Aorta (tissue), 5 donors: ENCODE results near the gene NRAP. TPM values are rescaled to one million over a fixed set of nuclear protein-coding genes. Genes with fewer than 3 reads are reported as not detected.

Experiments
- ATAC-seq: fragments of 200-7000 bp; cut with Tn5 transposase; one replicate; pipeline ENCODE4 v1.9.1; 2022; ENCODE audit warnings: moderate library complexity; ENCODE audit not compliant: low FRiP score
- DNase-seq, 2 donors: peaks; one replicate each; pipeline ENCODE4 v3.0.0-alpha.2; 2020
- H3K27ac ChIP-seq, 2 donors: one replicate each; pipeline ENCODE4 v1.5.1; 2013; ENCODE audit warnings: low read length in 2 of 2, mild to moderate bottlenecking in 2 of 2, moderate library complexity in 2 of 2, control low read depth in 1 of 2, inconsistent platforms in 1 of 2, low read depth in 1 of 2
- H3K27me3 ChIP-seq, 2 donors: one replicate each; pipeline ENCODE4 v1.6.1; 2013; ENCODE audit warnings: control low read depth in 1 of 2, low read length in 1 of 2, mild to moderate bottlenecking in 1 of 2, moderate library complexity in 1 of 2; ENCODE audit not compliant: insufficient read depth in 2 of 2, control insufficient read depth in 1 of 2
- H3K36me3 ChIP-seq, 2 donors: one replicate each; pipeline ENCODE4 v1.6.1; 2013; ENCODE audit warnings: control low read depth in 1 of 2, low read length in 1 of 2, mild to moderate bottlenecking in 1 of 2; ENCODE audit not compliant: insufficient read depth in 2 of 2, control insufficient read depth in 1 of 2
- H3K4me1 ChIP-seq, 2 donors: one replicate each; pipeline ENCODE4 v1.6.1; 2013; ENCODE audit warnings: low read length in 2 of 2, control low read depth in 1 of 2, mild to moderate bottlenecking in 1 of 2, moderate library complexity in 1 of 2; ENCODE audit not compliant: insufficient read depth in 2 of 2, control insufficient read depth in 1 of 2
- H3K4me3 ChIP-seq, 2 donors: one replicate each; pipeline ENCODE4 v1.5.1; 2013; ENCODE audit warnings: low read length in 2 of 2, control low read depth in 1 of 2, mild to moderate bottlenecking in 1 of 2
- H3K9me3 ChIP-seq: one replicate; pipeline ENCODE4 v1.6.1; 2013; ENCODE audit warnings: mild to moderate bottlenecking, low read length; ENCODE audit not compliant: control insufficient read depth
- WGBS, 2 donors: extraction: QIAGEN DNeasy Blood & Tissue Kit; methylation state at CpG; one replicate each; pipeline ENCODE4 v1.1.7; 2013; 5-methylcytosine and 5-hydroxymethylcytosine counted together
- intact Hi-C, 2 donors: fragments of 100-400 bp; cut with DNase I; formaldehyde crosslinking; loops; one replicate each; pipeline versions ENCODE4 v1.14.2 to v1.15.0; 2022
- polyA plus RNA-seq, 2 donors: library from polyadenylated mRNA; stranded (reverse); fragments of 200-250 nt; gene quantifications; one replicate each; pipeline ENCODE4 v1.2.3, GENCODE V29; 2013
- total RNA-seq, 2 donors: library from RNA; stranded (reverse); fragmentation: NEBNext Ultra II Directional; extraction: Animal tissue kit (Norgen Biotek cat#: 25700); gene quantifications; one replicate each; pipeline ENCODE4 v1.2.1, GENCODE V29; 2021
- donor health status: healthy with polysubstance abuse.
- donor health status: Bipolar disorder and iron deficiency.
- donor health status: DM: no; HTN: no; CAD: no.
- donor health status: DM: no; HTN: no; CAD: no.
- donor health status: DM: yes; HTN: yes; CAD: no.

The NRAP gene
- total and polyA plus RNA-seq, 4 donors = 0.03 to 0.88 TPM; not detected in 2

DNA sequence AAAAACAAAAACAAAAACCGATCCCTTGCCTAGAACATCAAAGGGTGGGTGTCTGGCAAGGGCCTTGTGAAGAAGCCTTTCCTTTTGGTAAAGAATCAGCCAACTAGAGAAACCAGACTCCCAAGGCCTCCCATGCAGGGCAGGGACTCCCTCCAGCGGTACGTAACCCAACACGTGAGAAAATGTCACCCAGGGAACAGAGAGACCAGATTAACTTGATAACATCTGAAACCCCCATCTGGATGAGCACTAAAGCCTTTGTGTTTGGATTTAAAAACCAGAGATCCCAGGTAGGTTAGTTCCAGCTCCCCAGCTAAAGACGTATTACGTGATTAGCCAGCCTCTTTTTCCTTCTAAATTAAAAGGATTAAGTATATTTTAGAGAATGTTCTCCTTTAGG lies 114.0 kb downstream of the NRAP start:
- Histone ChIP-seq H3K36me3 (no peaks in the 10 kb centered on the region), H3K4me1 (no peaks in the 10 kb centered on the region), H3K9me3 (no peaks in the 10 kb centered on the region), H3K4me3 (no peak overlapping the region), H3K27me3 (peaks cover 0 to 2% of the 10 kb centered on the region in 2 donors), H3K27ac (no peak overlapping the region)
- DNase-seq = no peak
- intact Hi-C loops = no loop called here
- no peak for ATAC-seq
- 88% methylated on average over 6 of the region's 6 CpGs for WGBS, 2 donors

DNA sequence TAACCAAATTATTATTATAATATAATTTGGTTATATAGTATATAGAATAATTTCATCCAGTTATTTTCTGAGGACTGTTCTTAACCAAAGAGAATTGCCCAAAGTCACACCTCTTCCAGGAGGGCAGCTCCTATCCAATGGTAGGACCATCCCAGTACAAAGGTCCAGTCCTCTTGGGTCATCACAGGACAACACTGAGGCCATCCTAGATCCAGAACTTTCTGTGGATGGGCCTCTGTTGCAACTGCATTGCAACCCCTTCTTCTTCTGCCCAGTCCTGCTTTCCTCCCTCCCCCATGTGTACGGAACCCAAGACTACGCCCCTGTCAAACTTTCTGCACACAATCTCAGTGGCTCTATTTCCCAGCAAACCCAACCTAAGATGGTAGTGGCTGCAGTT lies 116.4 kb downstream of the NRAP start:
- no peak for ATAC-seq
- Histone ChIP-seq H3K27me3 (no peaks in the 10 kb centered on the region), H3K9me3 (no peaks in the 10 kb centered on the region), H3K4me3 (no peak overlapping the region), H3K4me1 (no peaks in the 10 kb centered on the region), H3K36me3 (no peaks in the 10 kb centered on the region), H3K27ac (no peak overlapping the region)
- DNase-seq = no peak
- intact Hi-C loops = no loop called here
- 95% methylated on average over 2 of the region's 2 CpGs for WGBS, 2 donors

DNA sequence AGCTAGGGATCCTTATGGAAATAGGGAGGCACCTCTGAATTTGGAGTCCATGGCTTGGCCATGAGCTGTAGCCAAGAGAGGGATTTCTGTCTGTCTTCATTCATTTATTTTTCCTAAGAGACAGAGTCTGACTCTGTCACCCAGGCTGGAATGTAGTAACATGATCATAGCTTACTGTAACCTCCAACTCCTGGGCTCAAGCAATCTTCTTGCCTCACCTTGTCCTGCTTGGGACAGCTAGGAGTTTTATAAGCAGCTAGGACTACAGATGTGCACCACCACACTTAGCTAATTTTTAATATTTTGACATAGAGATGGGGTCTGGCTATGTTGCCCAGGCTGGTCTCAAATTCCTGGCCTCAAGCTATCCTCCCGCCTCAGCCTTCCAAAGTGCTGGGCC lies 119.4 kb downstream of the NRAP start:
- no peaks in the 10 kb centered on the region for H3K36me3 ChIP-seq
- WGBS, 2 donors = 95 to 97% methylated on average over 1 of the region's 1 CpG
- intact Hi-C loops = no loop called here
- ATAC-seq (no peak), DNase-seq (no peak)
- no peaks in the 10 kb centered on the region for H3K4me1 ChIP-seq
- no peaks in the 10 kb centered on the region for H3K9me3 ChIP-seq
- H3K4me3 ChIP-seq = no peak overlapping the region
- no peak overlapping the region for H3K27ac ChIP-seq
- no peaks in the 10 kb centered on the region for H3K27me3 ChIP-seq

DNA sequence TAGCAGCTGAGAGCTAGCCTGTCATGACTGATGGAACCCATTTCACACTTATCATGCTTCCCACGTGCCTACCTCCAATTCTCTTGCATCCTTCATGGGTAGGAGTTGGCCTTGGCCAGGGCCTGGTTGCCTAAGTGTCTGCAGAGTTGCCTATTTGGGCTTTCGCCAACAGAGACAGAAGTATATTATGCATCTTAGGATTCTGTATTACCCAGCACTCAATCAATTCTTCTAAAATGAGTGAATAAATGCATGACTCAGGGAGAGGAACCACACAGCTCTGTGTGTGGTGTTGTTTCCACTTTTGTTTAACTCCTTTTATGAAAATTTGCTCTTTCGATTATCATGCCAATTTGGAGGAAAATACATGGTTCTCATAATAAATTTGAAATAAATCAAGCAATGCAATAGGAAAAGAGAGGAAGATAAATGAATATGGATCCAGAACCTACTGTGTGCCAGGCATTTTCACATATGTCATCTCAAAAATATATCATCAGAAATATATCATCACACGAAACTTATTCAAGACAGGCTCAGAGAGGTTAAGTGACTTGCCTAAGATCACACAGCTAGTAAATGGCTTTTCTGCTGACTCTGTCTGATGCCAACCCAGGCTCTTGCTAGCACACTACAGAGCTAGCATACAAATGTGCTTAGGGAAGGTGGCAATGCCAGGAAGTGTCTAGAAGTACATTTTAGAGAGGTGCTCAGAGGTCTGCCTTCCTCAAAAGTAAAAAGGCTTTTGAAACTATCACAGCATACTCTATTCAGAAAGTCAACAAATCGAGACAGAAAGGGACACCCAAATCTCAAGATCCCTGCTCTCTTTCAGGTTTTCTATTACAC lies 120.5 kb downstream of the NRAP start:
- WGBS, 2 donors = 83 to 85% methylated on average over 5 of the region's 5 CpGs
- Histone ChIP-seq H3K27ac (no peak overlapping the region), H3K36me3 (no peaks in the 10 kb centered on the region), H3K4me1 (no peaks in the 10 kb centered on the region), H3K27me3 (no peaks in the 10 kb centered on the region), H3K4me3 (no peak overlapping the region), H3K9me3 (no peaks in the 10 kb centered on the region)
- ATAC-seq (no peak), DNase-seq (peak in 1 of 2 donors; percentile 38)
- intact Hi-C loops = no loop called here

DNA sequence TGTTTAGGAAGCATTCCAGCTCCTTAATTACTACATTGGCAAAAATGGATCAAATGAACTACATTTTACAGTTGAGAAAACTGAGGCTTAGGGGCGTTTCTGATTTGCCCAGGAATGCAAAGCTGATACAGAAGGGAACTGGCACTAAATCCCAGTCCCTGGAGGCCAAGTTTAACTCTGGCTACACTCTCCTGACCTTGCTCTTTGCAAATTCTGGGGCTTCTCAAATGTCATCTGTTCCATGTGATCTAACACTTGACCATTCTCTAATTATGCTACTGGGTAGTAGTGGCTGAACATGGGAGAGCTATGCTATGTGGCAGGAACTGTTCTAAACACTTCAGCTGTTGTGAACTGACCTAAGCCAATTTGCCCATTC lies 122.3 kb downstream of the NRAP start:
- intact Hi-C loops = no loop called here
- Histone ChIP-seq H3K27me3 (no peaks in the 10 kb centered on the region), H3K4me1 (no peaks in the 10 kb centered on the region), H3K4me3 (no peak overlapping the region), H3K36me3 (no peaks in the 10 kb centered on the region), H3K9me3 (no peaks in the 10 kb centered on the region), H3K27ac (no peak overlapping the region)
- WGBS, 2 donors = 34 to 39% methylated on average over 1 of the region's 1 CpG
- no peak for DNase-seq
- ATAC-seq = no peak

DNA sequence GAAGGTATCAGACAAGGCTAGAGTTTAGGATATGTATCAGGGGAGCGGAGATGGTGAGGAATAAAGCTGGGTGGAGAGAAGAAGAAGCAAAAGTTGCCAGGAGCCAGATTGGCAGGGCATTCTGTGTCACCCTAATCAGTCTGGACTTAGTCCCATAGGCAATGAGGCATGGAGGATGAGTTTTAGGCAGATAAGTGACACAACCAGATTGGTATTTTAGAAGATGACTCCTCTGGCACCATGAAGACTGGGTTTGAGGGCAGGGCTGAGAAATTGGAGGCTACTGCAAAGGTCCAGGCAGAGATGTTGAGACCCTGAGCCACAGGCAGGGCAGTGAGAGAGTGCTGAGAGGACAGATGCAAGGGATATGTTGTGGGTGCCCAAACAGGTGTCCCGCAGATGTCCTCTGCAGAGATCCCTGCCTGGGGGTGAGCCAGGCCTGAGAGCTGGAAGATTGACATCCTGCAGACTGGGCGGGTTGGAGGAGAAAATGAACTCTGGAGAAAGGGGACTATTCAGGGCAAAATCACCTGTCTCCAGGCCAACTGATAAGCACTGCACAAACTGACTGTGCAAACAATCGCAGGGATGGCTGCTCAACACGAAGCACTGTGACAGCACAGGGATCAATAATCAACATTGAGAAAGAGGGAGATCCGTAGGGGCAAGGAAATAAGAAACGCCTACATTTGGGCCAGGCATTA lies 122.8 kb downstream of the NRAP start:
- no peaks in the 10 kb centered on the region for H3K27me3 ChIP-seq
- DNase-seq (no peak), ATAC-seq (no peak)
- WGBS, 2 donors = 82 to 83% methylated on average over 7 of the region's 7 CpGs
- H3K27ac ChIP-seq = no peak overlapping the region
- H3K4me1 ChIP-seq = no peaks in the 10 kb centered on the region
- H3K4me3 ChIP-seq = no peak overlapping the region
- no peaks in the 10 kb centered on the region for H3K9me3 ChIP-seq
- no peaks in the 10 kb centered on the region for H3K36me3 ChIP-seq
- intact Hi-C loops = no loop called here

DNA sequence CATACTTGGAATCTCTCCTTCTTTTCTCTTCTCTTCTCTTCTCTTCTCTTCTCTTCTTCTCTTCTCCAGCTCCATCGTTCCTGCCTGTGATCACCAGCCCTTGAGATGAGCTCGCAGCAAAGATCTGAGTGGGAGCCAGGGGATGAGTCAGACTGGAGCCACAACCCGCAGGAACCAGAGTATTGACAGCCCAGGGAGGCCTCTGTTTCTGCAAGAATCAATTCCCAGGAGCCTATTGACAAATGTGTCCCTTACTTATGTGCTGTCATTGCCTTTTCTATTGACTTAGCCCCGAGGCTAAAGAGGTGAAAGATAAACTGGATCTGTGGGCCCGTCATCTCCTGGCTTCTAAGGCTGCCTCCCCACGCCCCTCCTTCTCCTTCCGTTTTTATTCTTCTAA lies 124.1 kb downstream of the NRAP start:
- DNase-seq (peak in 1 of 2 donors; percentile 70), ATAC-seq (no peak)
- H3K4me1 ChIP-seq = no peaks in the 10 kb centered on the region
- H3K27me3 ChIP-seq = no peaks in the 10 kb centered on the region
- H3K4me3 ChIP-seq = no peak overlapping the region
- intact Hi-C loops = no loop called here
- H3K27ac ChIP-seq = no peak overlapping the region
- WGBS, 2 donors = 69 to 74% methylated on average over 7 of the region's 7 CpGs
- H3K36me3 ChIP-seq = no peaks in the 10 kb centered on the region
- no peaks in the 10 kb centered on the region for H3K9me3 ChIP-seq
